ENCODE data around the gene AGXT.
A peak's percentile ranks its signal among the peaks of the same experiment; 100 is the strongest.
"Not testable (repeated sequence)": the region's sequence is repeated elsewhere in the genome, so short reads cannot be mapped to it uniquely, and the experiment has no call there.

The AGXT gene

DNA sequence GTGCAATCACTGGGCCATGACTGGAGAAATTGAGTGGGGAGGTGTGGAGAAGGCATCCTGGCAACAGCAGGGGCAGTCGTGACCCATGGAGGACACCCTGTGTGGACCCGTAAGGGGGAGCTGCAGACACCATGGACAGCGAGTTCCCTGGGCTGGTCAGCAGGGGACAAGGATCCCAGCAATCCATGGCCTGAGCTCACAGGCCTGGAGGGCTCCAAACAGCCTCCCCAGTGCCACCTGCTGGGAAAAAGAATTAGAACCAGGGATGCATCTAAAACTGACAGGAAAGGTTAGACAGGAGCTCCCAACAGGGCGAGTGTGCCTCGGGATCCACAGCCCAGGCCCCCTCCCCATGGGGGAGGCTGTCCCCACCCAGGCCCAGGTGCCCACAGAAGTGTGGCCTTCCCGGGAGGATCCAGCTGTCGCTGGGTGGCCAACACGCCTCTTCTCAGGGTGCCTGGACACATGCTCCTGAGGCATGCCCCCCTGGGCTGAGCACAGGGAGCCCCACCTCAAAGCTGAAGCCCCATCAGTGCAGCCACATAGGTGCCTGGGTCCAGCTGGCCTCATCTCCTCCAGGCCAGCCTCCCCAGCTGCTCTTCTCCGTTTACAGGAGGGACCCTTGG is 28.1 kb upstream of the AGXT start:
- DNase-seq: peak; percentile 95

DNA sequence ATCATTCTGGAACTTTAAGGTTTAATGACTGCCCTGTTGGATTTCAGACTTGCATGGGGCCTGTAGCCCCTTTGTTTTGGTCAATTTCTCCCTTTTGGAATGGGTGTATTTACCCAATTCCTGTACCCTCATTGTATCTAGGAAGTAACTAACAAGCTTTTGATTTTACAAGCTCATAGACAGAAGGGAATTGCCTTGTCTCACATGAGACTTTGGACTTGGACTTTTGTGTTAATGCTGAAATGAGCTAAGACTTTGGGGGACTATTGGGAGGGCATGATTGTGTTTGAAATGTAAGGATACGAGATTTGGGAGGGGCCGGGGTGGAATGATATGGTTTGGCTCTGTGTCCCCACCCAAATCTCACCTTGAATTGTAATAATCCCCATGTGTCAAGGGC is 22.3 kb upstream of the AGXT start:
- not testable (repeated sequence) for DNase-seq

DNA sequence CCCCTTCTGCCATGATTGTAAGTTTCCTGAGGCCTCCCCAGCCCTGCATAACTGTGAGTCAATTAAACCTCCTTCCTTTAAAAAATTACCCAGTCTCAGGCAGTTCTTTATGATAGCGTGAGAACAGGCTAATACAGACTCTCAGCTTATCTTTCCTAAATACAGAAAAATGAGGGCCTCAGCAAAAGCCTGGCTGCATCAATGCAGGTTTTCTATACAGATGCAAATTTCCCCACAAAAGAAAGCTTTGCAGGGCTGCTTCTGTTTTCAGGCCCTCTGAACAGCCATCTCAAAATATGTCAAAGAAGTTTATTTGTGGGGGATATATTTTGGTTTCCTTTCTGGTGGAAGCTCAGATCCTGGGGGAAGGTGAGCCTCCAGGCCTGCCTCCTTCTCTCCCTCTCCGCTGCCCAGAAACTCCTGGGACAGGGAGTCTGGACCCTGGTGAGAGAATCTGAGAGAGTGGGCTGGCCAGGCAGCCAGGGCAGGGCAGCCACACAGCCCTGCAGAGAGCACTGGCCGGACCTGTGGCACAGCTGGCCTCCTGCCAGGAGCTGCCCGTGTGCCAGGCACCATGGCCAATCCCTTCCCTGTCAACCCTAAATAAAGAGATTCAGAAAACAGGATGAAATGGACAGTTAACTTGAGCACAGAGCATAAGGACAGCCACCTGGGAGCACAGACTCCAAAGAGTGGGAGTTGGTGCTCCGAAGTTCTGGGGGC is 21.6 kb upstream of the AGXT start:
- no peak for DNase-seq

DNA sequence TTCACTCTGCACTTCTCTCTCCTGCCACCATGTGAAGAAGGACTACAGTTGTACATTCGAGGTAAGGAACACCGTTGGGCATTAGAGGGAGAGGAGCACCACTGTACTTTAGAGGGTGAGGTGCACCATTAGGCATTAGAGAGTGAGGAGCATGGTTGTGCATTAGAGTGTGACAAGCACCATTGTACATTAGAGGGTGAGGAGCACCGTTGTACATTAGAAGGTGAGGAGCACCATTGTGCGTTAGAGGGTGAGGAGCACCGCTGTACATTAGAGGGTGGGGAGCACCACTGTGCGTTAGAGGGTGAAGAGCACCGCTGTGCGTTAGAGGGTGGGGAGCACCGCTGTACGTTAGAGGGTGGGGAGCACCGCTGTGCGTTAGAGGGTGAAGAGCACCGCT is 20.8 kb upstream of the AGXT start:
- DNase-seq: no peak

DNA sequence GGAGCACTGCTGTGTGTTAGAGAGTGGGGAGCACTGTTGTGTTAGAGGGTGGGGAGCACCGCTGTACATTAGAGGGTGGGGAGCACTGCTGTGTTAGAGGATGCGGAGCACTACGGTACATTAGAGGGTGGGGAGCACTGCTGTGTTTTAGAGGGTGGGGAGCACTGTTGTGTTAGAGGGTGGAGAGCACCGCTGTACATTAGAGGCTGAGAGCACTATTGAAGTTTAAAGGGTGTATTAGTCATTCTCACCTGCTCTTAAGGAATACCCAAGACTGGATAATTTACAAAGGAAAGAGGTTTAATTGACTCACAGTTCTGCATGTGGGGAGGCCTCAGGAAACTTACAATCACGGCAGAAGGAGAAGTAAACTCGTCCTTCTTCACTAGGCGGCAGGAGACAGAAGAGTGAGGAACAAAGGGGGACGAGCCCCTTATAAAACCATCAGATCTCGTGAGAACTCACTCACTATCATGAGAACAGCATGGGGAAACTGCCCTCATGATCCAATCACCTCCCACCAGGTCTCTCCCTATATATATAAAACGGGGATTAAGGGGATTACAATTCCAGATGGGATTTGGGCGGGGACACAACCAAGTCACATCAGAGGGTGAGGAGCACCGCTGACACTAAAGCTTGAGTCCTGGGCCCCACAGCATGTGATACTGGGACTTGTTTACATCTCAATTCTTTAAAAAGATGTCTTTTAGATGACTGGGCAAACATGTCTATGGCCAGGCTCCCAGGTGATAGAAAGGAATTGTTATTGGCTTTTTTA is 19.5 kb upstream of the AGXT start:
- no peak for DNase-seq

DNA sequence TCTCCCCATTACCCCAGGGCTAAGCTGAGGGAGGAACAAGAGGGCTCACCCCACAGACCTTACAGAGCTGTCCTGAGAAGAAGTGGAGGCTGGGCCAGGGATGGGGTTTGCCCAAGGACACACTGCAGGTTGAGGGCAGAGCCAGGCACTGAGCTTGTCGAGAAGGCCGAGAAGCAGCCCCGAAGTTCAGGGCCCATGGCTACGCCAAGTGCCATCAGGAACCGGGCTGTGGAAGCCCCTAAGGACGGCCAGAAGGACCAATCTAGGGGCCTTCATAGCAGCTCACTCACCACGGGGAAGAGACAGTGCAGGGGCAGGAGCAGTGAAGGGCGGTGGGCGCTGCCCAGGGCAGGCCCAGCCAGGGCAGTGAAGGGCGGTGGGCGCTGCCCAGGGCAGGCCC is 18.6 kb upstream of the AGXT start:
- DNase-seq: no peak

DNA sequence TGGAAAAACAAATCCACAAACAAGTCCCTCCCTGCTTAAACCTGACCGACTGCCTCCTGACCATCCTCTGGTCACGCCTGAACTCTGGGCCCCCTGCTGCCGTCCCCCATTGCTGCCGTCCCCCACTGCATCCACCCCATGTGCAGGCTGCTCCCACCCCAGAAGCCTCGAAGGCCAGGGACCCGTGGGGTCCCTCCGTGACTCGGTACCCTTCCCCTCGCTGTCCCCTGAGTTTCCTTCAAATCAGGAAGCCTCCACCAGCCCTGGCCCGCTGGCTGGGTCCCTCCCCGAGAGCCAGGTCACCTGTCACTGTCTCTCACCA is 17.9 kb upstream of the AGXT start:
- DNase-seq: no peak

DNA sequence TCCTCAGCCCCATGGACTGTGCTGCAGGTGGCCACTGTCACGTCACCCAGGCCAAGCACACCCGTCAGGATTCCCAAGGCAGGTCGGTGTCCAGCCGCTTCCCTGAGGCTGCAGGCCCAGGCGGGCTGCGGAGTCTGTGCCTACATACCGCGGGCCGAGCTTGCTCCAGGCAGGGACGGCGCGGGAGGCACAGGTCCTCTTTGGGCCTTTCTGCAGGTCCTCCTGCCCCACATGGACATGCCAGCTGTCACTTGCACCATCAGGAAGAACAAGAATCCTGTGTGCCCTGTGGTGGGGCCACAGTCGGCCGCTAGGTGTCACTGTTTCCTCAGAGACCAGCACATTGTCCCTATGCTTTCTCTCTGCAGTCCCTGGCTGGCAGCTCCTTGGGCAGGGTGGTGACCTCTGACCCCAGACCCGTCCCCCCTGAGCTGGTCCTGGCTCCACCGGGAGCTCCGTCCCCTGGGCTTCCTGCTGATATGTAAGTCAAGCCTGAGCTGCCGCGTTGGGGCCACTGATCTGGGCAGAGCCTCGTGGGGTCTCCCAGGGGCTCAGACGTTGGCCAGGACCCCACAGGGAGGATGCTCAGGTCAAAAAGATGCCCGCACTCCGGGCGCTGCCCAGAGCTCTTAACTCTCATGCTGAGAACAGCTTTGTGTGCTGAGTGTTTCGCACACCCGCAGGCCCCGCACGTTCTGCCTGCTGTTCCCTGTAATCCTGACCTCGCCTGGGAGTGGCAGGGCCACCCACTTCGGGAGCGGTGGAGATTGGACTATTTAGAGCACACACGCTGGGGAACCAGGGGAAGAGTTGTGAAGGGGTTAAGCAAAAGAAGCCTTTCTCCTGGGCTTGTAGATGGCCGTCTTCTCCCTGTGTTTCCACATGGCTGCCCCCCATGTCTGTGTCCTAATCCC is 17.3 kb upstream of the AGXT start:
- DNase-seq: peak; percentile 93

DNA sequence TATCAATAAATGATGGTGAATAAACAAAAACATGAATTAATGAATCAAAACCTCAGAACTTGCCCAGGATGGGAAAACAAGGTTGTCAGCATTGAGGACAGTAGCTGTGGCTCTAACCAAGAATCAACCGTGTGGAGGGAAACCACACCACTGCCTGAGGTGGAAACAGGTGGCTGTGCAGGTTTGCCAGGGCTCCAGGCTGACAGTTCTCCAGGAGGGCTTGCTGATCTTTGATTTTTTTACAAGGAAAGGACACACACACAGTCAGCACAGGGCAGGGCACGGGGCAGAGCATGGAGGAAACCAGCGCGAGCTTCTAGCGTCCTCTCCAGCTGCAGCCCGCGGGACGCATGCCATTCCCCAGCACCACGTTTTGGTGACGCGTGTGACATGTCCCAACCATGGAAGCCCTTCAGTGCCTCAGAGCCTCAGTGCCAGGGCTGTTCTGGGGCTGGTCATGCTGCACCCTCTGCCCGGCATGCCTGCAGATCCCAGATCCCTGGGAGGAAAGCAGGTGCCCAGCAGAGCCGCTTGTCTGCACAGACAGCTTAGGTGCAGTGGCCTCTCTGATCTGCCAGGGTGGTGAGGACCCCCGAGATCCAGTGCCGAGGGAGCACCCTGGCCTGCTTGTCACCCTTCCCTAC is 15.8 kb upstream of the AGXT start:
- no peak for DNase-seq

DNA sequence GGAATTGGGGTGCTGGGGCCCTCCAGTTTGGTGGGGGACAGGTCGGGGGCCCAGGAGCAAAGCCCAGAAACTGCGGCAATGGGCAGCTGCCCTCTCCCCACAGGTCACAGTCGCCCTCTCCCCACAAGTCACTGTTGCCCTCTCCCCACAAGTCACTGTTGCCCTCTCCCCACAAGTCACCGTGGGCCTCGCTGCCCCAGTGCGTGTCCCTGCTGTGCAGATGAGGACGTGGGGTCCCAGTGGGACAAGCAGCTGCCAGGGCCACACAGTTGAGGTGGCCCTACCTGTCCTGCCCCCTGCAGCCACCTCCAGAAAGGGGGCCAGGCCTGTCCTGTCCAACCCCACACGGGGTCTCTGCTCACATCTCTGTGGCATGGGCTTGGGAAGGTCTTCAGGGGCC is 13.0 kb upstream of the AGXT start:
- DNase-seq: no peak

DNA sequence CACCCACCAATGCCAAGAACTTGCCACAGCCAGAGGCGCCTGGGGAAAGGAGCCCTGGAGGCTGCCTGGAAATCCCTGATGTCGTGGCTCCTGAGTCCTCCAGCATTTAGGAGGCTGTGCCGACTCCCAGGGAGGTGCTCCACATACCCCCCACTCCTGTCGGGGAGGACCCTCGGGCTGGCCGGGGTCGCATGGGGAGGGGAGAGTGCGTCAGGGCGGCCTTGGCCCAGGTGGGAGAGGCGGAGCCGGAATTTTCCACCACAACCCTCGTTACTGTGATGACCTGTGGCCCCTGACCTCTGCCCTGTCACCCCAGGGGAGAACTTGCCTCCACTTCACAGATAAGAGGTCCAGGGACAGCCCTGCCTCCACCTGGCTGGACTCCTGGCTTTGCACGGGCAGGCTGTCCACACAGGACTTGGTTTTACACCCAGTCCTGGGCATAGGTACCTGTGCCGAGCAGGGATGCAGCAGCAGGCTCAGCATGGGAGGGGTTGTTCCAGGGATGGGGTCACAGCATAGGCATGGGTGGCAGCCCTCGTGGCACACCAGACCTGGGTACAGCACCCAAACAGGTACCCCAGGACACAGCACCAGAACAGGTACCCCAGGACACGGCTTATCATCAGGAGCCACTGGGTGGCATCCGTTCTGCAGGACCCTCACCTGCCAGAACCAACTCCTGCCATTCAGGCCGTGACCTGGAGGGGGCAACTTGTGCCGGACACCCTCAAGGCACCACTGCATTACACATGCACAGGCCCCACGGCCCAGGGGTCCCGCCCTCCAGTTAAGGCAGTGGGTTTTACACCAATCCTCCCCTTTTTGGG is 12.3 kb upstream of the AGXT start:
- DNase-seq: peak; percentile 58

DNA sequence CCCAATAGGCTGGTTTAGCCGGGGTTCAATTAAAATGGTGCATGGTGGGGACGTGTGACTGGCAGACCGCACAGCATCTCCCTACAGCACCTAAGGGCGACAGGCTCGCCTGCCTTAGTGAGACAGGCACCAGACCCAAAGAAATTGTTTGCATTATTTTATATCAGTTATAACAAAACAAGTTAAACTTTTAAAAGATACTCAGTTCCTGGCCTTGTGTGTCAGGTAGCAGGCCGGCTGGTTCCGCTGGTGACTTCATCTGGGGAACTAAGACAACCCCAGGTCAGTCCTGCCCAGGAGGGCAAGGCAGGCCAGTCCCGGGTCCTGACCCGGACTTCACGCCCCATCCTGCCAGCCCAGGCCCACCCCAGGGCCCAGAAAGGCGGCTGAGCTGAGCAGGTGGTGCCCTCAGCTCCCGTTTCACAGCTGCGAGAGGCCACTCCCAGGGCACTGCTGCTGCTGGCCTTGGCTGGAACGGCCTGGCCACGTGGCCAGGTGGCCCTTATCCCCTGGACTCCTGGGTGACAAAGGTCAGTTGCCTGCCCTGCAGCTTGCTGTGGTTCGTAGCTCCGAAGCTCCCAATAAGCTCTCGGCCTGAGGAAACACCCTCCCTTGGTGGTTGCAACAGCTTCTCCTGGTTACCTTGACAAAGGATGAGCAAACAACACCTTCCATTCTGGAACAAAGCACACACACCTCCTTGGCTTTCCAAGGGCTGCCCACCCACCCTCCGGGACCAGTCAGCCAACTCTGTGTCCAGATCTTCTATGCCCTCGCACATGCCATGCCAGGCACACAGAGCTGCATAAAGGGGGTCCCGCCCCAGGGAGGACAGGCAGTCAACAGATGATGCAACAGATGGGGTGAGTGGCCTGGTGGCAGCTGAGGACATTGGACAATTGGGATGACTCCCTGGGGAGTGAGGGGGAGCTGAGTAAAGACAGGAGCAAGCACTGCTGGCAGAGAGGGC is 11.3 kb upstream of the AGXT start:
- DNase-seq: no peak

DNA sequence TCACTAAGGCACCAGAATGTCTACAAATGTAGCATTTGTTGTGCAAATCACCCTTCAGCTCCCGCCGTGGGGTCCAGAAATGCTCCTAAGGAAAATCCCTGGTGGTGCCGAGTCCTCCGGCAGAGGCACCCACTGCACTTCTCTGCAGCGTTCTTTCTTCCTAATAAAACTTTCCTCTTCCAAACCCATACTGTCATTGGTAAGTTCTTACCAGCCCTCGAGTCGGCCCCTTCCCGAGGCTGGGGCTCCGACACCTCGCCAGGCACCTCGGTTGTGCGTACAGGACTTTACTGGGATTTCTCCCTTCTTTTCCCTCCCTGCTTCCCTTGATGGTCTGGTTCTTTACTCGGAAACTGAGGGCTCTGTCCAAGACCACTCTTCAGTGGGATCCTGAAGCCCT is 10.3 kb upstream of the AGXT start:
- no peak for DNase-seq

DNA sequence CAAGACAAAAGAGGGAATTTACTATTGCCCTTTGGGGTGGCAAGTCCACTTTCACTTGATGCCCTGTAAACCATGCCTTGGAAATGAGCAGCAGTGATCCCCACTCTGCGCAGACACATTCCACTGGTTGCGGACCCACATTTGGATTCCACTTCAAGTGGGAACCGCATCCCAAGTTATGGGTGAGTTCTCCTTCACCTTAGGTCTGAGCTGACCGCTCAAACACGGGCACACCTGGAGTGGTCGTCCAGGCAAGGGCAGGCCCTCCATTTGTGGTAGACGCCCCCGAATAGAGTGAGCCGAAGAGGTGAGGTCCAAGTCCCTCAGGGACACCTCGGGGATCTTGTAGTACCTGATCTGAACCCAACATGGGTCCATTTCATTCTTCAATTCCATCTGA is 9.8 kb upstream of the AGXT start:
- DNase-seq: no peak

DNA sequence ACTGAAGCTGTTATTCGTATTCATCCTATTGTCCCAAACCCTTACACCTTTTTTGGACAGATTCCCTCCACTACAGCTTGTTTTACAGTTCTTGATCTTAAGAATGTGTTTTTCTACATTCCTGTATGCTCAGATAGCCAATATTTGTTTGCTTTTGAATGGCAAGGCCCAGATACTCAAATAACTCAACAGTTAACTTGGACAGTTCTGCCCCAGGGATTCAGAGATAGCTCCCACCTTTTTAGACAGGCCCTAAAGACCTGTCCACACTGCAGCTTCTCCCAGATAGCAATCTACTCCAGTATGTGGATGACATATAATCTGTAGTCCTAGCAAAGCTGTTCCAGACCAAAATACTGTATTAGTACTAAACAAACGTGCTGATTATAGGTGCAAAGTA is 7.1 kb upstream of the AGXT start:
- no peak for DNase-seq

DNA sequence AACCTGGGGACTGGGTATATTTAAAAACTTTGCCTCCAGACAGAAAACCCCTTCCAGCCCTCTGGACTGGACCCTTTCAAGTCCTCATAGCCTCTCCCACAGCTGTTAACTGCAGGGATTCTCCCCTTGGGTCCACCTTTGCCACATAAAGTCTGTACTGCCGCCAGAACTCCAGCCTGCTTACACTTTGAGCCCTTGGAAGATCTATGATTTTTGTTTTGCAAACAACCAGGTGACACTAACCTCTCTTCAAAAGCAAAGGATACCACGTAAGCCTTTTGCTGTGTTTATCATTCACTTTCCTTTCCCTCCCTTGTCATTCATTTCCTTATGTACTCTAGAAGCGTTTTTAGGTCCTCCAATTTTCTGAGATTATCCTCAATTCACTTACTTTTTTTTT is 4.1 kb upstream of the AGXT start:
- DNase-seq: no peak

DNA sequence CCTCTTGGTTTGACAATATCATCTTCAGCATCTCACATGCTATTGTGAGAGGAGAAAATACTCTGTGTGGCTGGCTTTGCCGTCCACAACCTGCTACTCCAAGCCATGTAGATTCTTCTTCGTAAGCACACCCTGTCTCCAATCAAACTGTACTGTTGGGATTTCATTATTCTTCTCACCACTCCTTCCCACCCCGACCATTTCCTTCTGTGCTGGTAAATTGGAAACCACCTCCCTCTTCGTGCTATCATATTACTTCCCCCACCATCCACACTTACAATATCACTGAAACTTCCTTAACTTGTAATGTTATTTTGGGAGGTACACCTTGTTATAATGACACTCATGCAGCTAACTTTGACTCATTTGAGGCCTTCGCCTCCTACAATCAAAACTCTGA is 3.2 kb upstream of the AGXT start:
- no peak for DNase-seq

DNA sequence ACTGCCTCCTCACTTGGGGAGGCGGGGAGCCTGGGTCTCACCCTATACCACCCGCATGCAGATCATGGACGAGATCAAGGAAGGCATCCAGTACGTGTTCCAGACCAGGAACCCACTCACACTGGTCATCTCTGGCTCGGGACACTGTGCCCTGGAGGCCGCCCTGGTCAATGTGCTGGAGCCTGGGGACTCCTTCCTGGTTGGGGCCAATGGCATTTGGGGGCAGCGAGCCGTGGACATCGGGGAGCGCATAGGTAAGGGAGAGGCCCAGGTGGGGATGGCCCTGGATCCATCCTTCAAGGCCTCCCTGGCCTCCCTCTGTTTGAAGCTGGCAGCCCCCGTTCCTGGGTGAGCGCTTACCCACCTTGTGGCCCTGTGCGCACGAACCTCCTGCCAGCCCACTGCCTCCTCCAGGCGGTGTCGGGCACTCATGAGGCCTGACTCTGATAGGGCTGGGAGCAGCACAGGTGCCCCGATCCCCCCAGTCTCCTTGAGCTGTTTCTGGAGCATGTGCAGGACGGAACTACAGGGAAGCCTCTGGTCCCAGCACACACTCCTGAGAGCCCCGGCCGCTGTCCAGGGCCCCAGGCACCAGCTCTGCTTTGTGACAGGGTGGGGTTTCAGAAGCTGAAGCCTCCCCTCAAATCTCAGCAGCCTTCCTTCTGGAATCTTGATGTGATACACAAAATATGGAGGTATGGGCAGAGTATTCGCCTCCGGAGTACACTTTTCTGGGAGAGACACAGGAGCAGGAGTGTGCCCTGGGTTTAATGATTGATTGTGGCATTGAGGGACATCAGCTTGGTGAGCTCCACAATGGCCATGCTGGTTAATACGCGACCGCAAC is 708 bp downstream of the AGXT start:
- DNase-seq: no peak
